K562 (cell line): ENCODE measurements around the gene ENTREP3. TPM values are rescaled to one million over a fixed set of nuclear protein-coding genes. Genes with fewer than 3 reads are reported as not detected.

Experiments
- PURB ChIP-seq: sonication (generic); formaldehyde crosslinking; IDR thresholded peaks from 2 replicates; pipeline ENCODE4 v1.9.0; 2021; ENCODE audit warnings: low read depth, mild to moderate bottlenecking, missing genetic modification reagents
- ZBTB17 ChIP-seq: fragments of 450-650 bp; formaldehyde crosslinking; IDR thresholded peaks from 2 replicates; pipeline ENCODE4 v1.4.0; 2020; ENCODE audit warnings: mild to moderate bottlenecking
- polyA plus RNA-seq, 8 experiments: library from polyadenylated mRNA; depleted of rRNA in 4 of 8; stranded (reverse) in 5 of 8; unstranded in 3 of 8; fragments of >200 nt; fragmentation: Nextera tagmentation in 2 of 8; fragmentation: Illumina TruSeq in 1 of 8; extraction: Ambion mirVana in 2 of 8; extraction: Trizol in 1 of 8; gene quantifications; 2 replicates each; pipeline versions ENCODE4 v1.2.1 to v1.2.3, GENCODE V29; 2011 to 2014; ENCODE audit warnings: inconsistent platforms in 1 of 8, missing spikeins in 1 of 8
- total RNA-seq, 7 experiments: library from RNA; depleted of rRNA in 6 of 7; stranded (reverse); fragments of >200 nt in 6 of 7; fragmentation: Illumina TruSeq in 2 of 7; extraction: Trizol in 2 of 7; gene quantifications; 2 replicates each; pipeline versions ENCODE4 v1.2.1 to v1.2.3, GENCODE V29; 2011 to 2021; ENCODE audit warnings: low replicate concordance in 1 of 7
- TF ChIP-seq, protein P1 (sequence below), 2 experiments: fragments of 450-650 bp; conservative IDR thresholded peaks; 2 replicates each; pipeline ENCODE4 v1.6.1; 2017; ENCODE audit warnings: mild to moderate bottlenecking in 2 of 2, moderate library complexity in 2 of 2
- TF ChIP-seq, protein P2 (sequence below): fragments of 200-800 bp; sonication (Bioruptor generic); IDR thresholded peaks from 2 replicates; pipeline ENCODE4 v1.6.1; 2017; ENCODE audit warnings: missing genetic modification characterization, missing compliant biosample characterization
- TF ChIP-seq, protein P3 (sequence below), 2 experiments: fragments of 450-650 bp; IDR thresholded peaks; 2 replicates each; pipeline ENCODE4 v1.6.1; 2016
- TF ChIP-seq, protein P4 (sequence below), 2 experiments: fragments of 450-650 bp in 1 of 2; sonication (generic) in 1 of 2; formaldehyde crosslinking in 1 of 2; IDR thresholded peaks; 2 replicates each; pipeline versions ENCODE4 v1.7.1 to v1.9.0; 2016 to 2022; ENCODE audit warnings: inconsistent platforms in 1 of 2, mild to moderate bottlenecking in 1 of 2, missing genetic modification reagents in 1 of 2
- TF ChIP-seq, protein P5 (sequence below): fragments of 250-450 bp; sonication (Bioruptor Pico); IDR thresholded peaks from 2 replicates; pipeline ENCODE4 v1.8.0; 2022; ENCODE audit warnings: inconsistent platforms

ENTREP3 gene
- total and polyA plus RNA-seq, 9 of the 15 experiments (the other 6 are each of a cell fraction or from before 2014, with no cell fraction given) = 1.9 to 41.8 (median 5.9) TPM

DNA sequence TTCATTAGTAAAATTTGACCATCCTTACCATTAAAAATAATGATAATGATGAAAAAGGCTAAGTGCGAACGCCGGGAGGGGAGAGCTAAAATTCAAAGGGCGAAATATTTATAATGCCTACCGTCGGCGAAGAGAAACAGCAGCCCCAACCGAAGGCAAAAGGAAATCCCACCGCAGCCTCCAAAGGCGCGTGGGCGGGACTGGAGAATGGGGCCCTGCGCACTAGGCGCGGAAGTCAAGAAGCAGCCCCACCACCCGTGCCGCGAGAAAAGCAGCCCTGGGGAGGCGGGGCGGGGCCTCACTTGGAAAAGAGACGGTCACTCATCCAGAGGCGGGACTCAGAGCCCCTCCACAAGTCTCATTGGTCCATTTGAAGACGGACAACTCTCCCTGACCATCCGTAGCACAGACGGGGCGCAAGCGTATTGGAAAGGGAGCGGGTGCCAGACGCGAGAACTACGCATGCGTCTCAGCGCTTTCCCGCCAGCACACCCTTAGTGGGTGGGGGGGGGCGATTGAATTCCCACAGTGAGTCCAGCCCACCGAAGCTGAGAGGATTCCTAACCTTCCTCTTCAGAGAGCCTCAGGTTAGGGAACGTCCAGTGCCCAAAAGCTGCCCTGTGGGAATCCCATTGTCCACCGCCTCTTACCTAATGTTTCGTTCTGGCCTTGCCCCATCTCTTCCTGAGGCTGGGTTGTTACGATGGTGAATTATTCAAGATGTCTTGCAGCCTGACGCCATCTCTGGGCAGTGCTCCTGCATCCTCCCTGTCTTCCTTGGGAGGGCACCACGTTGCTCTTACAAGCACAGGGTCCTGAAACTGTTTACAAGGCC, 27.8 kb downstream of the ENTREP3 start (continued):
- TF ChIP-seq, protein P1, sequence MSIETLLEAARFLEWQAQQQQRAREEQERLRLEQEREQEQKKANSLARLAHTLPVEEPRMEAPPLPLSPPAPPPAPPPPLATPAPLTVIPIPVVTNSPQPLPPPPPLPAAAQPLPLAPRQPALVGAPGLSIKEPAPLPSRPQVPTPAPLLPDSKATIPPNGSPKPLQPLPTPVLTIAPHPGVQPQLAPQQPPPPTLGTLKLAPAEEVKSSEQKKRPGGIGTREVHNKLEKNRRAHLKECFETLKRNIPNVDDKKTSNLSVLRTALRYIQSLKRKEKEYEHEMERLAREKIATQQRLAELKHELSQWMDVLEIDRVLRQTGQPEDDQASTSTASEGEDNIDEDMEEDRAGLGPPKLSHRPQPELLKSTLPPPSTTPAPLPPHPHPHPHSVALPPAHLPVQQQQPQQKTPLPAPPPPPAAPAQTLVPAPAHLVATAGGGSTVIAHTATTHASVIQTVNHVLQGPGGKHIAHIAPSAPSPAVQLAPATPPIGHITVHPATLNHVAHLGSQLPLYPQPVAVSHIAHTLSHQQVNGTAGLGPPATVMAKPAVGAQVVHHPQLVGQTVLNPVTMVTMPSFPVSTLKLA (conservative IDR thresholded peaks at IDR 0.05) = peak; percentile 68 to 72; a peak in 2 of 4 replicates
- no peak for TF ChIP-seq PURB
- TF ChIP-seq, protein P2, sequence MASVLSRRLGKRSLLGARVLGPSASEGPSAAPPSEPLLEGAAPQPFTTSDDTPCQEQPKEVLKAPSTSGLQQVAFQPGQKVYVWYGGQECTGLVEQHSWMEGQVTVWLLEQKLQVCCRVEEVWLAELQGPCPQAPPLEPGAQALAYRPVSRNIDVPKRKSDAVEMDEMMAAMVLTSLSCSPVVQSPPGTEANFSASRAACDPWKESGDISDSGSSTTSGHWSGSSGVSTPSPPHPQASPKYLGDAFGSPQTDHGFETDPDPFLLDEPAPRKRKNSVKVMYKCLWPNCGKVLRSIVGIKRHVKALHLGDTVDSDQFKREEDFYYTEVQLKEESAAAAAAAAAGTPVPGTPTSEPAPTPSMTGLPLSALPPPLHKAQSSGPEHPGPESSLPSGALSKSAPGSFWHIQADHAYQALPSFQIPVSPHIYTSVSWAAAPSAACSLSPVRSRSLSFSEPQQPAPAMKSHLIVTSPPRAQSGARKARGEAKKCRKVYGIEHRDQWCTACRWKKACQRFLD (CRISPR knock-in tag) = peak; percentile 70
- TF ChIP-seq, protein P3, sequence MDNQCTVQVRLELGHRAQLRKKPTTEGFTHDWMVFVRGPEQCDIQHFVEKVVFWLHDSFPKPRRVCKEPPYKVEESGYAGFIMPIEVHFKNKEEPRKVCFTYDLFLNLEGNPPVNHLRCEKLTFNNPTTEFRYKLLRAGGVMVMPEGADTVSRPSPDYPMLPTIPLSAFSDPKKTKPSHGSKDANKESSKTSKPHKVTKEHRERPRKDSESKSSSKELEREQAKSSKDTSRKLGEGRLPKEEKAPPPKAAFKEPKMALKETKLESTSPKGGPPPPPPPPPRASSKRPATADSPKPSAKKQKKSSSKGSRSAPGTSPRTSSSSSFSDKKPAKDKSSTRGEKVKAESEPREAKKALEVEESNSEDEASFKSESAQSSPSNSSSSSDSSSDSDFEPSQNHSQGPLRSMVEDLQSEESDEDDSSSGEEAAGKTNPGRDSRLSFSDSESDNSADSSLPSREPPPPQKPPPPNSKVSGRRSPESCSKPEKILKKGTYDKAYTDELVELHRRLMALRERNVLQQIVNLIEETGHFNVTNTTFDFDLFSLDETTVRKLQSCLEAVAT (IDR thresholded peaks at IDR 0.05) = no peak
- TF ChIP-seq, protein P4, sequence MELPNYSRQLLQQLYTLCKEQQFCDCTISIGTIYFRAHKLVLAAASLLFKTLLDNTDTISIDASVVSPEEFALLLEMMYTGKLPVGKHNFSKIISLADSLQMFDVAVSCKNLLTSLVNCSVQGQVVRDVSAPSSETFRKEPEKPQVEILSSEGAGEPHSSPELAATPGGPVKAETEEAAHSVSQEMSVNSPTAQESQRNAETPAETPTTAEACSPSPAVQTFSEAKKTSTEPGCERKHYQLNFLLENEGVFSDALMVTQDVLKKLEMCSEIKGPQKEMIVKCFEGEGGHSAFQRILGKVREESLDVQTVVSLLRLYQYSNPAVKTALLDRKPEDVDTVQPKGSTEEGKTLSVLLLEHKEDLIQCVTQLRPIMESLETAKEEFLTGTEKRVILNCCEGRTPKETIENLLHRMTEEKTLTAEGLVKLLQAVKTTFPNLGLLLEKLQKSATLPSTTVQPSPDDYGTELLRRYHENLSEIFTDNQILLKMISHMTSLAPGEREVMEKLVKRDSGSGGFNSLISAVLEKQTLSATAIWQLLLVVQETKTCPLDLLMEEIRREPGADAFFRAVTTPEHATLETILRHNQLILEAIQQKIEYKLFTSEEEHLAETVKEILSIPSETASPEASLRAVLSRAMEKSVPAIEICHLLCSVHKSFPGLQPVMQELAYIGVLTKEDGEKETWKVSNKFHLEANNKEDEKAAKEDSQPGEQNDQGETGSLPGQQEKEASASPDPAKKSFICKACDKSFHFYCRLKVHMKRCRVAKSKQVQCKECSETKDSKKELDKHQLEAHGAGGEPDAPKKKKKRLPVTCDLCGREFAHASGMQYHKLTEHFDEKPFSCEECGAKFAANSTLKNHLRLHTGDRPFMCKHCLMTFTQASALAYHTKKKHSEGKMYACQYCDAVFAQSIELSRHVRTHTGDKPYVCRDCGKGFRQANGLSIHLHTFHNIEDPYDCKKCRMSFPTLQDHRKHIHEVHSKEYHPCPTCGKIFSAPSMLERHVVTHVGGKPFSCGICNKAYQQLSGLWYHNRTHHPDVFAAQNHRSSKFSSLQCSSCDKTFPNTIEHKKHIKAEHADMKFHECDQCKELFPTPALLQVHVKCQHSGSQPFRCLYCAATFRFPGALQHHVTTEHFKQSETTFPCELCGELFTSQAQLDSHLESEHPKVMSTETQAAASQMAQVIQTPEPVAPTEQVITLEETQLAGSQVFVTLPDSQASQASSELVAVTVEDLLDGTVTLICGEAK (IDR thresholded peaks at IDR 0.05) = peak; percentile 41
- TF ChIP-seq, protein P4 (CRISPR knock-in tag; IDR thresholded peaks at IDR 0.05) = no peak
- TF ChIP-seq, protein P5, sequence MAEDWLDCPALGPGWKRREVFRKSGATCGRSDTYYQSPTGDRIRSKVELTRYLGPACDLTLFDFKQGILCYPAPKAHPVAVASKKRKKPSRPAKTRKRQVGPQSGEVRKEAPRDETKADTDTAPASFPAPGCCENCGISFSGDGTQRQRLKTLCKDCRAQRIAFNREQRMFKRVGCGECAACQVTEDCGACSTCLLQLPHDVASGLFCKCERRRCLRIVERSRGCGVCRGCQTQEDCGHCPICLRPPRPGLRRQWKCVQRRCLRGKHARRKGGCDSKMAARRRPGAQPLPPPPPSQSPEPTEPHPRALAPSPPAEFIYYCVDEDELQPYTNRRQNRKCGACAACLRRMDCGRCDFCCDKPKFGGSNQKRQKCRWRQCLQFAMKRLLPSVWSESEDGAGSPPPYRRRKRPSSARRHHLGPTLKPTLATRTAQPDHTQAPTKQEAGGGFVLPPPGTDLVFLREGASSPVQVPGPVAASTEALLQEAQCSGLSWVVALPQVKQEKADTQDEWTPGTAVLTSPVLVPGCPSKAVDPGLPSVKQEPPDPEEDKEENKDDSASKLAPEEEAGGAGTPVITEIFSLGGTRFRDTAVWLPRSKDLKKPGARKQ = no peak
- no peak for TF ChIP-seq ZBTB17 (CRISPR knock-in tag)
